Parathyroid adenoma (tissue), 2 donors: Measurements from ENCODE around the gene ARID5A.

Experiments used
- H2AFZ ChIP-seq: fragments of 300-600 bp; sonication (generic); one replicate; pipeline ENCODE4 v1.7.0; 2017; ENCODE audit warnings: antibody characterized with exemption, mild to moderate bottlenecking
- H3K27ac ChIP-seq: fragments of 300-600 bp; sonication (generic); one replicate; pipeline ENCODE4 v1.7.0; 2017
- H3K27me3 ChIP-seq: fragments of 300-600 bp; sonication (generic); one replicate; pipeline ENCODE4 v1.7.0; 2017; ENCODE audit warnings: low read length; ENCODE audit not compliant: control insufficient read depth, insufficient read depth
- H3K36me3 ChIP-seq: fragments of 300-600 bp; sonication (generic); one replicate; pipeline ENCODE4 v1.7.0; 2017; ENCODE audit warnings: low read length; ENCODE audit not compliant: control insufficient read depth, insufficient read depth
- H3K4me1 ChIP-seq: fragments of 300-600 bp; sonication (generic); one replicate; pipeline ENCODE4 v1.7.0; 2017; ENCODE audit warnings: control low read depth
- H3K4me2 ChIP-seq: fragments of 300-600 bp; sonication (generic); one replicate; pipeline ENCODE4 v1.7.0; 2017; ENCODE audit warnings: low read length
- H3K4me3 ChIP-seq: fragments of 300-600 bp; sonication (generic); one replicate; pipeline ENCODE4 v1.7.0; 2017; ENCODE audit warnings: low read depth, low read length
- H3K79me2 ChIP-seq: fragments of 300-600 bp; sonication (generic); one replicate; pipeline ENCODE4 v1.7.0; 2017; ENCODE audit warnings: control low read depth
- H3K9ac ChIP-seq: fragments of 300-600 bp; sonication (generic); one replicate; pipeline ENCODE4 v1.7.0; 2017; ENCODE audit warnings: mild to moderate bottlenecking
- H3K9me3 ChIP-seq: fragments of 300-600 bp; sonication (generic); one replicate; pipeline ENCODE4 v1.7.0; 2017; ENCODE audit warnings: low read length; ENCODE audit not compliant: control insufficient read depth
- CTCF ChIP-seq: fragments of 300-600 bp; sonication (generic); IDR thresholded peaks from one replicate; pipeline ENCODE4 v1.7.0; 2017; ENCODE audit warnings: antibody characterized with exemption, mild to moderate bottlenecking
- donor health status: primary hyperparathyroidism.

ARID5A gene

DNA sequence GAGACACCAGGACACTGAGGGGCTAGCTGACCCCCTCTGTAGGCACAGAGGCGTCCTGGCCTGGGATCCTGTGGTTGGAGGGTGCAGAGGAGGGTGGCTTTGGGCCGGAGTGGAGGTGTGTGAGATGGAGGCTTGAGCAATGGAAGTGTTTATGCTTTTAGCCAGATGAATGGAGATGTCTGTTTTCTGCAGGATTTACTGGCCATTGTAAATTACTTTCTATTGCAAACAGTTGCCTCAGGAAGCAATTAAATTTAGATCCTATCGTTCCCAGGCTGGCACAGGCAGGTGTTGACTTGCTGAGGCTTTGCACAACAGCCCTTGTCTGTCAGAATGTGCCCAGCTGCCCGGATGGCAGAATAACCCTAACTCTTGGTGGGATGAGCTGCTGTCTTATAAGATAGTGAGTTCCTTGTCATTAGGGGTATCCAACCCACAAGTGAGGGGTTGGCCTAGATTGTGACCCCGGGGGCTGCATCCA lies 1.8 kb upstream of the ARID5A start:
- H3K27me3 ChIP-seq, result no peaks in the 10 kb centered on the region
- H3K36me3 ChIP-seq, result no peaks in the 10 kb centered on the region
- no peak overlapping the region for H3K4me2 ChIP-seq
- TF ChIP-seq CTCF, result no peak
- H3K4me3 ChIP-seq, result no peak overlapping the region
- no peaks in the 10 kb centered on the region for H3K9me3 ChIP-seq
- no peaks in the 10 kb centered on the region for H3K79me2 ChIP-seq
- H2AFZ ChIP-seq, result no peak overlapping the region
- H3K4me1 ChIP-seq, result peaks cover 17% of the 10 kb centered on the region
- no peak overlapping the region for H3K27ac ChIP-seq
- H3K9ac ChIP-seq, result no peak overlapping the region

DNA sequence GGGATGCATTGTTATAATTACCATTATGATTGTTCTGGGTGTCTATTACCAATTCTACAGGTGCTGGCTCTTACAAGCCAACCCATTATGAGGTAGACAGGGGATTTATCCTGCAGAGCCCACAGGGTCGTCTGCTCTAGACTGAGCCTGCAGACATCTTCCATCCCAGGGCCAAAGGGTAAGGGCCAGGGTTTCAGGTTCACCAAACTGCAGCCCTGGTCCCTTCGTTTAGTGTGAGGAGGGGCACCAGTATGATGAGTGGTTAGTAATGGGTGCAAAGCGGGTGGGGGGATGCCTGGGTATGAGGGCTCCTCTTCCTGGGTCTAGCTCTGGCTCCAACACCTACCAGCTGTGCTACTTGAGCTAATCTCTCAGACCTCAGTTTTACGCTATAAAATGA lies 1.2 kb upstream of the ARID5A start:
- no peak overlapping the region for H2AFZ ChIP-seq
- no peaks in the 10 kb centered on the region for H3K27me3 ChIP-seq
- H3K9ac ChIP-seq, result no peak overlapping the region
- H3K36me3 ChIP-seq, result no peaks in the 10 kb centered on the region
- TF ChIP-seq CTCF, result no peak
- no peak overlapping the region for H3K27ac ChIP-seq
- no peak overlapping the region for H3K4me2 ChIP-seq
- H3K4me1 ChIP-seq, result peaks cover 17% of the 10 kb centered on the region
- H3K4me3 ChIP-seq, result no peak overlapping the region
- H3K79me2 ChIP-seq, result no peaks in the 10 kb centered on the region
- H3K9me3 ChIP-seq, result no peaks in the 10 kb centered on the region

GRCh38 chr2:96537066-96537733 lies 648 bp downstream of the ARID5A start:
- no peaks in the 10 kb centered on the region for H3K27me3 ChIP-seq

GRCh38 chr2:96537734-96538486 lies 1.4 kb downstream of the ARID5A start:
- Histone ChIP-seq H3K27ac (peak overlapping the region; percentile 61), H3K4me3 (peak overlapping the region; percentile 74), H3K79me2 (no peaks in the 10 kb centered on the region), H2AFZ (peak overlapping the region; percentile 85), H3K4me1 (peaks cover 3% of the 10 kb centered on the region), H3K27me3 (no peaks in the 10 kb centered on the region), H3K9ac (peak overlapping the region; percentile 47), H3K9me3 (no peaks in the 10 kb centered on the region), H3K36me3 (no peaks in the 10 kb centered on the region), H3K4me2 (peak overlapping the region; percentile 97)
- no peak for TF ChIP-seq CTCF

More at GRCh38 chr2:96537066-96537733, 648 bp downstream of the ARID5A start:
- peak overlapping the region; percentile 74 for H3K4me3 ChIP-seq
- TF ChIP-seq CTCF, result no peak
- no peaks in the 10 kb centered on the region for H3K79me2 ChIP-seq
- peak overlapping the region; percentile 97 for H3K4me2 ChIP-seq
- H2AFZ ChIP-seq, result peak overlapping the region; percentile 85
- H3K36me3 ChIP-seq, result no peaks in the 10 kb centered on the region
- peak overlapping the region; percentile 61 for H3K27ac ChIP-seq
- H3K9ac ChIP-seq, result peak overlapping the region; percentile 47
- no peaks in the 10 kb centered on the region for H3K9me3 ChIP-seq
- H3K4me1 ChIP-seq, result peaks cover 10% of the 10 kb centered on the region
